HG03571 (cell line): ENCODE measurements around the gene NKTR.

Experiments
- ATAC-seq: cut with Tn5 transposase; IDR thresholded peaks from one replicate; pipeline ENCODE4 v1.9.1; 2021; ENCODE audit not compliant: unreplicated experiment

The NKTR gene

GRCh38 chr3:42675909-42676308 is 75.4 kb downstream of the NKTR start:
- ATAC-seq = no peak

- no peak for ATAC-seq
Observed at GRCh38 chr3:42678447-42678846, 78.0 kb downstream of the NKTR start.

- no peak for ATAC-seq
Observed at GRCh38 chr3:42680271-42680670, 79.8 kb downstream of the NKTR start.

GRCh38 chr3:42680806-42681205 is 80.3 kb downstream of the NKTR start:
- no peak for ATAC-seq

- no peak for ATAC-seq
Observed at GRCh38 chr3:42681361-42682038, 81.0 kb downstream of the NKTR start.

- ATAC-seq = no peak
Observed at GRCh38 chr3:42682301-42683070, 82.0 kb downstream of the NKTR start.

GRCh38 chr3:42683875-42684598 is 83.6 kb downstream of the NKTR start:
- no peak for ATAC-seq

GRCh38 chr3:42684632-42685362 is 84.3 kb downstream of the NKTR start:
- no peak for ATAC-seq

- no peak for ATAC-seq
Observed at GRCh38 chr3:42685363-42685881, 84.9 kb downstream of the NKTR start, which contains the start of gene KLHL40. Gene KLHL40, plus strand, starts transcription at chr3:42685537. Its CDS starts 82 bp downstream, at chr3:42685619.

- ATAC-seq = no peak
Observed at GRCh38 chr3:42685891-42686820, 85.7 kb downstream of the NKTR start.

- no peak for ATAC-seq
Observed at GRCh38 chr3:42686832-42687650, 86.6 kb downstream of the NKTR start.

- ATAC-seq = no peak
Observed at GRCh38 chr3:42688016-42688415, 87.5 kb downstream of the NKTR start.

GRCh38 chr3:42688487-42689420 is 88.3 kb downstream of the NKTR start:
- ATAC-seq = no peak

- ATAC-seq = no peak
Observed at GRCh38 chr3:42689421-42690014, 89.0 kb downstream of the NKTR start.

GRCh38 chr3:42690191-42690590 is 89.7 kb downstream of the NKTR start:
- no peak for ATAC-seq

- no peak for ATAC-seq
Observed at GRCh38 chr3:42690766-42691680, 90.5 kb downstream of the NKTR start.
